B cell (primary cell): ENCODE results near the gene TAX1BP3.

Experiments used
- CTCF ChIP-seq: fragments of 200-600 bp; IDR thresholded peaks from one replicate; pipeline ENCODE4 v1.8.0; 2022; ENCODE audit warnings: antibody characterized with exemption, mild to moderate bottlenecking
- EZH2 ChIP-seq: IDR thresholded peaks from 2 replicates; pipeline ENCODE4 v1.6.1; 2012; ENCODE audit warnings: borderline replicate concordance, low read depth, mild to moderate bottlenecking, moderate library complexity, low read length; ENCODE audit not compliant: insufficient read depth, poor library complexity, severe bottlenecking

GRCh38 chr17:3698139-3698538, 29.8 kb upstream of the TAX1BP3 start:
- TF ChIP-seq CTCF = no peak
- TF ChIP-seq EZH2 = no peak
